GDM1 (cell line): ENCODE results near the gene ALDH1A1.
"Not testable (repeated sequence)": the region's sequence is repeated elsewhere in the genome, so short reads cannot be mapped to it uniquely, and the experiment has no call there.

Experiments
- DNase-seq: peaks from one replicate; lab custom pipeline; 2025; lab: John Stamatoyannopoulos, UW

ALDH1A1 gene

DNA sequence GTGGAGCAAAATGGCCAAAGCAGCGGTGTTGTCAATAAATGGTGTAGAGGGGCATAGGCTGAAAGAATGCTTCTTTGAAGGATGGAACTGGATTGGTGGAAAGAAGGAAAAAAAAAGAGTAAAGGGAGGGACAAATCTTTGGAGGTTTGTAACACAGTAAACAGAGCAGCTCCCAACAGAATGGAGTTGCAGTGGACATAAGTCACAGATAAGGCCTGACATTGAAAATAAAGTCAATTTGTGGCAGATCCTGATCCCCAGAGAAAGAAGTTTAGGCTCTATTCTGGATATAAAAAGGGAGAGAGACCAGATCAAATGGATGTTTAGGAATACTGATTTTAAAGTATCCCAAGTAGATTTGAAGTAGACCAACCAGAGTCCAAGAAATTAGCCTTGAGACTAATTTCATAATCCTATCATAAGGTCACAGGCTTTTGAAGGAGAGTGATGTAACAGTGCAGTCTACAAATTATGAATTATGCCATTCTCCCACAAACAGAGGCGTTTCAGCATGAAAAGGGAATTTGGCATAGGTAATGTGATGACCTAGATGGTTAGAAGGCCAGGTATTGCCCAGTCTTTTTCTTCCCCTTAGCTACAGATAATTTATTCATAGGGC, 8.9 kb downstream of the ALDH1A1 start:
- DNase-seq: no peak

DNA sequence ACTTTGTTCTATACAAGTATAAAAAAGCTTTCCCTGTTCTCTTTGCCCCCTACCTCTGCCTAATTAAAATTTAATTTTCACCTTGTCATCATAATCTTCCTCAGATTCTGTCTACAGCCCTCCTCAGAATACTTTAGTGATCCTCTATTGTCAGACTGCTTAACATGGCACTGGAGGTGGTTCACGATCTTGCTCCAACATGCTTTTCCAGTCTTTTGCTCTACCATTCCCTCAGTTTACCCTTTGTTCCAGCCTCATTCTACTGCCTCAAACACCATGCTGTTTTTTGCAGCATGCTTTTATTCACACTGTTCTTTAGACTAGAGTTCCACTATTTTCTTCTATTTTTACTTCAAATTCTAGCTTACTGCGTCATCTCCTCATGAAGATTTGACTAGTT, 10.4 kb downstream of the ALDH1A1 start:
- no peak for DNase-seq

- DNase-seq: not testable (repeated sequence)
Observed at GRCh38 chr9:72939581-72939980, 13.3 kb downstream of the ALDH1A1 start.

DNA sequence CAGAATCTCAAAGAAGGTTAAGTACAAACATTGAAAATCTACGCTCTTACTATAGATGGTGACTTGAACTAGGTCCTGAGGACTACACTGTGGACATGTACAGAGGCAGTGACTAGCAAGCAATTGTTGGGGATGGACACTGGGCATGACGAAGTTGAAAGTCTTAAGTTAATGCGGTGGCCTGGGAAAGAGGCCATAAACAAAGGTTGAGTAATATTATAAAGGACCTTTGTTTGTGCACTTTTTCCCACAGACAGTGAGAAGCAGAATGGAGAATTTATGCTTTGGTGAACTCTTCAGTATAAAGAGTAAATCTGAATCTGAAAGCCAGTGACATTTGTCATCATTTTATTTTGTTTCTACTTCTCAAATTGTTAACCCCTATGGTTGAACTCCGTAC, 15.3 kb downstream of the ALDH1A1 start:
- DNase-seq: no peak

DNA sequence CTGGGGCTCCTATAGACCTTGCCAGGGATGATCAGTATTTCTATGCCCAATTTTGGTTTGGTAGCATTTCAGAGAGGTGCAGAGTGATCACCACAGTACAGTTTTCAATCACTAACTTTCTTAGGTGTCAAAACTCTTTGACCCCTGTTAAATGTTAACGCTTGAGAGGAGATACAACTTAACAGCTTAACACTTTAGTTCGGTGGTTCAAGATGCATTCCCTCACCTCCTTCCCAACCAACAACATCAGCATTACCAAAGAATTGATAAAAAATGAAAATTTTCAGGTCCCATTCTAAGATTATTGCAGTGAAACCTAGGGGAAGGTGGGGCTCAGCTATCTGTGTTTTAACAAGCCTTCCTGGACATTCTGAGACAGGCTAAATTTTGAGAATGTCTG, 16.2 kb downstream of the ALDH1A1 start:
- no peak for DNase-seq

GRCh38 chr9:72936266-72936665, 16.6 kb downstream of the ALDH1A1 start:
- no peak for DNase-seq

DNA sequence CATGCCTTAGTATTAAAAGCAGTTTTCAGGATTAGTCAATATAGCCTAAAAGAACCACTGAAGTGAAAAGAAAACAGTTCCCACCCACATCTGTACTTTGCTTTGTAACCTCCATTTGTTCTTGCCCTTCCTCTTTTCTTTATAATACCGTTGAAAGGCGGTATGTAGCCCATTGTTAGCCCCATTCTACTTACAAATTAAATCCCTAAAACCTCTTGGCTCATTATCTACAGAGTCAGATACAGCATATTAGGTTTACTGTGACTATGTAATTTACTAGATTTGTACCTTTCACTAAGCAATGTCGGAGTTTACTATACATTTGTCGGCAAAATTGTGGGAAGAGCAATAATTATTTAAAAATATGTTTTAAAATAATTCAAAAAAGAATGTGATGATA, 17.3 kb downstream of the ALDH1A1 start:
- no peak for DNase-seq

GRCh38 chr9:72933730-72934665, 18.9 kb downstream of the ALDH1A1 start:
- DNase-seq: no peak

- DNase-seq: no peak
Observed at GRCh38 chr9:72932619-72933018, 20.2 kb downstream of the ALDH1A1 start.

DNA sequence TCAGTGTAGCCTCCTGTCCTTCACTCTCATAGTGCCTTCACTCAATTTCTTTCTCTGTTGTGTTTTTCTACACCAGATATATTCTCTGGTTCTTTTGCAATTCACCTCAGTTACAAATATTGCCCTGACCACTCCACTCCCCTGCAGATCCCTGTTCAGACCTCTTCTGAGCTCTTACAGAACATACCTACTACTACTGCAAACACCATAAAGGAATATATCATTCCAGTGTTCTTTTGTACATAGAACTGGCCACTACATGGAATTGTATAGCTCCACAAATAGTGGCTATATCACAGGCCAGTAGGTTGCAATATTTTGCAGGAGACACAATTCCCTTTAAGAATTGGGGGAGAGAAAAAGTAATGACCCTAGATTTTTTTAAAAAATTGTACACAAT, 21.0 kb downstream of the ALDH1A1 start:
- no peak for DNase-seq

DNA sequence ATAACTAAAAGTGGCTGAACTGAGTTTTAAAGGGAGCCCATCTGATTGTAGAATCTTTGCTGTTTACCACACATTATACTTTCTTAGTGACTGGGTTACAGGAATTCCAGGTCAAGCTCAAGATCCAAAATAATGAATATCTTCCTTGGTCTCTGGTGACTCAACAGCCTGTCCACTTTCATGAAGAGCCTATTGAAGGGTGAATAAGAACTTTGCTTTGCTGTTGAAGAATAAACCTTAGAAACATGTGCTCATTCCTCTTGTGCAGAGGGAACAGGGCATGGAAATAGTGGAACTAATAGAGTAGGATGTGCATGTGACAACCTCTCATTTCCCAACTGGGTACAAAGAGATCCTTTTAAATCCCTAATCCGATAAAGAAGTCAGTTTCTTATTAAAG, 21.4 kb downstream of the ALDH1A1 start:
- DNase-seq: no peak

GRCh38 chr9:72930828-72931227, 22.0 kb downstream of the ALDH1A1 start:
- no peak for DNase-seq

- no peak for DNase-seq
Observed at GRCh38 chr9:72929542-72929941, 23.3 kb downstream of the ALDH1A1 start.

- DNase-seq: no peak
Observed at GRCh38 chr9:72928042-72928507, 24.8 kb downstream of the ALDH1A1 start.

DNA sequence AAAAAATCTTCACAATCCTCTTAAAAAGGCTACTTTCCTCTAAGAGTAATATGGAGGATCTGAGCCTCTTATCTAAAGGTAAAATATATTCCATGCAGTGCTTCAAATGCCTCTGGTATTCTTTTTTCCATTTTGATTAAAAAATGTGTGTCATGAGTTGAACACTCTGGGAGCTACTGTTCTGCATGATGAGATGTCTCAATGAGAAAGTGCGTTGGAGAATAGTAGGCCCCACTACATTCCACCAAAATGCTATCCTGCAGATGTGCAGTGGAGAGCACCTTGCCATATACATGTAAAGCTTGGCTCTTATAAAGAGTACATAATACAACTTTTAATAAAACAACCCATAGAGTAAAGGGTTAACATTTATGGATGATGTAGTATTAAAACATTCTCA, 26.3 kb downstream of the ALDH1A1 start:
- no peak for DNase-seq

GRCh38 chr9:72925891-72926290, 27.0 kb downstream of the ALDH1A1 start:
- no peak for DNase-seq

DNA sequence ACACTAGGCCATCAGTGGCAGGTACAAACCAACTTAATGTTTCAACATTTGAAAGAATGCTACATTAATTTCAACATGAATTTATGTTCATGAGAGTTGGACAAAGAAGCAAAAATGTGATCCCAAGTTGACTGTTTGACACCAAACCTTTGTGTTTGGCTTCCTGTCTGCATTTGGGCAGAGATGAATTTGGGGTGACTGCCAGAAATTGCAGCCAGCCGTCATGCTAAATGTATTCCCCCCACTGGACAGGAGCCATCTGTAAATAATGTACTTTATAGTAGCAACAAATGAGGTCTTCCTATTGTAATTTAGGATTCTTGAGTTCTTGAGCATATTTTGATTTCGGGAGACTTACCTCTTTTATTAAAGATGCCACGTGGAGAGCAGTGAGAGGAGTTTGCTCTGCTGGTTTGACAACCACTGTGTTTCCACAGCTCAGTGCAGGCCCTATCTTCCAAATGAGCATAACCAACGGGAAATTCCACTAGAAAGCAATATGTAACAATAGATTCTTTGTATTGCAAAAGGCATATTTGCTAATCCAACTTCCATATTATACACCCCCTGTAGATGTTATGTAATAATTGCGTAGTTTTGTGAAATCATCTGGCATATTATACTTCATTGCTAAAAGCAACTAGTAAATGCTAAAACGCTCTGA, 27.6 kb downstream of the ALDH1A1 start:
- DNase-seq: no peak

DNA sequence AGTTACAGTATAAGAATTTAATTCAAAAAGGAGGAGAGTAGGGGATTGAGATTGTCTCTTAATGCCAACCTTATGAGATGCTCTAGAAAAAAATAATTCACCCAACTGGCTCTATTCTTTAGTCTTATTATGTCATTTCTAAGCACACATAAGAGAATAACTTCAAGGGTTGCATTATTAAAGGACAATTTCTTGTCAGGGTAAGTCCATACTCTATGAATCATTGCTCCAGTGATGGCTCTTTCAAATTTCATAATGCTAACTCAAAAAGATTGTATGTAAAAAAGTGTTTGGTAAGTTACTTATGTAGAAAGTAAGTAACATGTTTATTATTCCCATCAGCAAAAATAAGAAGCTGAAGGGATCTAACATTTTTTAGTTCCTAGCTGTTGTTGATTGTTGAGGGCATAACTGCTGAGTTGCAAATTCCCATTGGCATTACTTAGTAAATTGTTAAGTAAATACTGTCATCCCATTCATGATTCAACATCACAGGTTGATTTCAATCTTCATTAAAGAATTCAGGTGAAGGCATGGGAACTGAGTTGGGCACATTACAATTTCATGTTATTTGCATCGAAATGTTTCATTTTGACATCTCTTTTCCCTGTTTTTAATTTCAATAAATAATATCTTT, 28.6 kb downstream of the ALDH1A1 start:
- no peak for DNase-seq

DNA sequence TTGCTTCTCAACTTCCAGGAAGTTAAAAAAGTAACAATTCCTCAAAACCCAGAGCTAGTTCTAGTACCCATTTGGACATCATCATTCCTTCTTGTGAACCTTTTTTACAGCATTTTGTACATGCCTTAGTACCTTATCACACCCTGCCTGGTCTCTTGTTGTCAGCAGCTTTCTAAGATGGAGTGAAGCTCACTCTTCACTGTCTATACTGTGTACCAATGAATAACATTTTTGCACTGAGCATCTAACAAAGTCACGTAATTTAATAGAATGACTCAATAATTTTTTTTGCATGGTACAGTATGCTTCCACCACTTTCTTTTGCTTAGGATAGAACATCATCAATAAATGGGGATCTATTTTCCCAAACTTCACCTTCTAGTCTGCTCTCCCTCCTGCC, 29.8 kb downstream of the ALDH1A1 start:
- DNase-seq: no peak

- DNase-seq: no peak
Observed at GRCh38 chr9:72921888-72922654, 30.8 kb downstream of the ALDH1A1 start.

DNA sequence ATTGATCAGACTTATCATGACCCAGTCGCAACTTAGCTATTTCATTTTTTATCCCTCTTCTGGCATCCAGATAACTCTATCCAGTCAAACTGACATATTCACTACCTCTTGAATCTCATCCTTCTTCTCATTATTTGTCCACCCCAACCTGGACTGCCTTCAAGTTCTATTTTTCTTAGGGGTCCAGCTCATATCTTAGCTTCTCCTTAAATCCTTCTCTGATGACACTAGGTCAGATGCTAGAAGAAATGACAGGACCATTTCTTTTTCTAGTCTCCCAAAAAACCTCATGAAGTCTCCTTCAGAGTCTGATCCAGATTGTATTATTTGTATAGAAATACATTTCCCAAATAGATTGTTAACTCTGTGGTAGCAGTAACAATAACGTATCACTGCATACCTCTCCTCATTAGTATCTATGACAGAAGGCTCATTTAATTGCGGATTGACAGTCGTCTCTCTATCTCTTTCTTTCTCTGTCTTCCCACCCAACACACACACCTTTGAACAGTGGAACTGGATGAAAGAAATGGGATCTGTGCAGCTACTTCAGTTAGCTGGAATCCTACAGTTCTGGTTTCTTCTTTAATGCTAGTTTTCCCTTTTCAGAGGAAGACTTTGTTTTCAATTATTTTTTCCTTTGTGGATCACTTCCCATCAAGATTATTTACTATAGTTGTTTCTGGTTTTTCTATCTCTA, 33.5 kb downstream of the ALDH1A1 start:
- DNase-seq: no peak
